K562 (cell line): Measurements from ENCODE around the gene PLD3. TPM values are rescaled to one million over a fixed set of nuclear protein-coding genes. Genes with fewer than 3 reads are reported as not detected.

ENCODE experiments used
- EP400 ChIP-seq: fragments of 450-650 bp; IDR thresholded peaks from 2 replicates; pipeline ENCODE4 v1.6.1; 2017; ENCODE audit warnings: antibody characterized with exemption, mild to moderate bottlenecking, moderate library complexity
- ESRRB ChIP-seq: fragments of 250-450 bp; sonication (Bioruptor Pico); IDR thresholded peaks from 2 replicates; pipeline ENCODE4 v1.5.0; 2020; ENCODE audit warnings: mild to moderate bottlenecking, moderate library complexity, borderline replicate concordance
- GTF2A2 ChIP-seq: IDR thresholded peaks from 2 replicates; pipeline ENCODE4 v1.6.1; 2016; ENCODE audit warnings: mild to moderate bottlenecking, missing genetic modification characterization, missing compliant biosample characterization
- HDAC1 ChIP-seq, 2 experiments: fragments of 450-650 bp; IDR thresholded peaks; 2 replicates each; pipeline ENCODE4 v1.6.1; 2016 to 2017; ENCODE audit warnings: inconsistent platforms in 1 of 2, mild to moderate bottlenecking in 1 of 2, moderate library complexity in 1 of 2
- ILK ChIP-seq: fragments of 450-650 bp; IDR thresholded peaks from 2 replicates; pipeline ENCODE4 v1.6.1; 2016; ENCODE audit warnings: missing genetic modification characterization, low read depth, mild to moderate bottlenecking, missing compliant biosample characterization, moderate library complexity, borderline replicate concordance
- MAZ ChIP-seq, 2 experiments: fragments of 450-650 bp in 1 of 2; sonication (generic) in 1 of 2; formaldehyde crosslinking; IDR thresholded peaks in 1 of 2; conservative IDR thresholded peaks in 1 of 2; 2 replicates each; pipeline versions ENCODE4 v1.4.0 to v1.5.0; 2020; ENCODE audit warnings: mild to moderate bottlenecking in 1 of 2, missing genetic modification reagents in 1 of 2
- NFIC ChIP-seq: fragments of 450-650 bp; IDR thresholded peaks from 2 replicates; pipeline ENCODE4 v1.6.1; 2017; ENCODE audit warnings: mild to moderate bottlenecking, inconsistent platforms
- NFYB ChIP-seq: IDR thresholded peaks from 2 replicates; pipeline ENCODE4 v1.6.1; 2011; ENCODE audit warnings: mild to moderate bottlenecking, moderate library complexity; ENCODE audit not compliant: insufficient read length; ENCODE audit errors: extremely low read depth
- PCBP1 ChIP-seq: fragments of 200-400 bp; formaldehyde crosslinking; IDR thresholded peaks from 2 replicates; pipeline ENCODE4 v1.6.1; 2018; ENCODE audit warnings: mild to moderate bottlenecking, low read depth, low read length; ENCODE audit not compliant: poor library complexity, severe bottlenecking
- PHTF2 ChIP-seq: fragments of 250-450 bp; sonication (Bioruptor Pico); IDR thresholded peaks from 2 replicates; pipeline ENCODE4 v1.5.0; 2021; ENCODE audit warnings: mild to moderate bottlenecking
- POLR2B ChIP-seq: fragments of 450-650 bp; IDR thresholded peaks from 2 replicates; pipeline ENCODE4 v1.6.1; 2018; ENCODE audit warnings: low read depth; ENCODE audit not compliant: partially characterized antibody
- RFX5 ChIP-seq: IDR thresholded peaks from 2 replicates; pipeline ENCODE4 v1.6.1; 2011; ENCODE audit warnings: low read depth, mild to moderate bottlenecking, improper control_type of control experiment, low read length
- TEAD4 ChIP-seq, 2 experiments: sonication (generic) in 1 of 2; formaldehyde crosslinking in 1 of 2; IDR thresholded peaks; 2 replicates each; pipeline versions ENCODE4 v1.6.1 to v1.8.0; 2012 to 2022; ENCODE audit warnings: borderline replicate concordance in 1 of 2, inconsistent platforms in 1 of 2, low read length in 1 of 2, mild to moderate bottlenecking in 1 of 2, missing genetic modification reagents in 1 of 2
- ZBTB2 ChIP-seq: fragments of 450-650 bp; IDR thresholded peaks from 2 replicates; pipeline ENCODE4 v1.6.1; 2016; ENCODE audit warnings: antibody characterized with exemption
- ZHX1 ChIP-seq: fragments of 150-350 bp; conservative IDR thresholded peaks from 2 replicates; pipeline ENCODE4 v1.6.1; 2014; ENCODE audit warnings: low read length
- ZNF408 ChIP-seq: fragments of 250-450 bp; sonication (Bioruptor Pico); IDR thresholded peaks from 2 replicates; pipeline ENCODE4 v1.4.0; 2020; ENCODE audit warnings: low read depth, mild to moderate bottlenecking, moderate library complexity
- ZNF512 ChIP-seq: IDR thresholded peaks from 2 replicates; pipeline ENCODE4 v1.6.1; 2016; ENCODE audit warnings: missing genetic modification characterization, missing compliant biosample characterization
- ZNF644 ChIP-seq: fragments of 200-800 bp; sonication (Bioruptor generic); IDR thresholded peaks from 2 replicates; pipeline ENCODE4 v1.6.1; 2016; ENCODE audit warnings: low read depth, missing genetic modification characterization, missing compliant biosample characterization
- ZNF695 ChIP-seq: fragments of 450-650 bp; formaldehyde crosslinking; IDR thresholded peaks from 2 replicates; pipeline ENCODE4 v1.4.0; 2020; ENCODE audit warnings: mild to moderate bottlenecking, moderate library complexity
- ZNF766 ChIP-seq: fragments of 200-800 bp; sonication (Bioruptor generic); conservative IDR thresholded peaks from 2 replicates; pipeline ENCODE4 v1.6.1; 2016; ENCODE audit warnings: missing genetic modification characterization, missing compliant biosample characterization
- polyA plus RNA-seq, 8 experiments: library from polyadenylated mRNA; depleted of rRNA in 4 of 8; stranded (reverse) in 5 of 8; unstranded in 3 of 8; fragments of >200 nt; fragmentation: Nextera tagmentation in 2 of 8; fragmentation: Illumina TruSeq in 1 of 8; extraction: Ambion mirVana in 2 of 8; extraction: Trizol in 1 of 8; gene quantifications; 2 replicates each; pipeline versions ENCODE4 v1.2.1 to v1.2.3, GENCODE V29; 2011 to 2014; ENCODE audit warnings: inconsistent platforms in 1 of 8, missing spikeins in 1 of 8
- total RNA-seq, 7 experiments: library from RNA; depleted of rRNA in 6 of 7; stranded (reverse); fragments of >200 nt in 6 of 7; fragmentation: Illumina TruSeq in 2 of 7; extraction: Trizol in 2 of 7; gene quantifications; 2 replicates each; pipeline versions ENCODE4 v1.2.1 to v1.2.3, GENCODE V29; 2011 to 2021; ENCODE audit warnings: low replicate concordance in 1 of 7

The PLD3 gene
- total and polyA plus RNA-seq, 9 of the 15 experiments (the other 6 are each of a cell fraction or from before 2014, with no cell fraction given) = 2.3 to 128 (median 72.7) TPM

GRCh38 chr19:40365613-40366401 is 17.3 kb downstream of the PLD3 start (continued):
- TF ChIP-seq PCBP1 (no peak), MAZ (CRISPR knock-in tag; conservative IDR thresholded peaks at IDR 0.05 in 1 of 2, IDR thresholded peaks at IDR 0.05 in 1 of 2) (peak in 1 of 2 experiments; percentile 49; a peak in 1 of 4 replicates), HDAC1 (IDR thresholded peaks at IDR 0.05) (no peak), ZNF766 (no peak), NFIC (peak; percentile 63), EP400 (no peak), ILK (tag) (no peak), ZHX1 (no peak), ZNF512 (no peak), POLR2B (peak; percentile 54), RFX5 (no peak), ZNF644 (tag) (no peak), ESRRB (CRISPR knock-in tag) (no peak), TEAD4 (IDR thresholded peaks at IDR 0.05; ENCODE audit: low read length) (no peak), TEAD4 (CRISPR knock-in tag; IDR thresholded peaks at IDR 0.05; ENCODE audit: borderline replicate concordance) (no peak), ZBTB2 (peak; percentile 79), NFYB (no peak), PHTF2 (no peak), ZNF408 (CRISPR knock-in tag) (no peak), ZNF695 (CRISPR knock-in tag) (no peak), GTF2A2 (tag) (no peak)
